HG03354 (cell line): ENCODE data around the gene GRPR.

Experiments used
- ATAC-seq: cut with Tn5 transposase; IDR thresholded peaks from one replicate; pipeline ENCODE4 v1.9.1; 2021; ENCODE audit warnings: mild to moderate bottlenecking; ENCODE audit not compliant: unreplicated experiment, poor library complexity, severe bottlenecking

Gene GRPR

GRCh38 chrX:16123222-16123786 is at the start of gene GRPR:
Gene GRPR (plus strand): TSS chrX:16123565. CDS start chrX:16123954, 389 bp downstream.
- peak; percentile 63 for ATAC-seq

- ATAC-seq: no peak
These were observed 48.3 kb upstream of the GRPR start for GRCh38 chrX:16075087-16075486.

GRCh38 chrX:16076834-16077233 is 46.5 kb upstream of the GRPR start:
- no peak for ATAC-seq

GRCh38 chrX:16077811-16078210 is 45.6 kb upstream of the GRPR start:
- ATAC-seq: no peak

GRCh38 chrX:16081357-16081756 is 42.0 kb upstream of the GRPR start:
- ATAC-seq: no peak

GRCh38 chrX:16082470-16083085 is 40.8 kb upstream of the GRPR start:
- ATAC-seq: no peak

- no peak for ATAC-seq
These were observed 36.3 kb upstream of the GRPR start for GRCh38 chrX:16087076-16087475.

- no peak for ATAC-seq
These were observed 34.3 kb upstream of the GRPR start for GRCh38 chrX:16089086-16089485.

GRCh38 chrX:16096141-16096540 is 27.2 kb upstream of the GRPR start:
- ATAC-seq: no peak

- ATAC-seq: no peak
These were observed 22.7 kb upstream of the GRPR start for GRCh38 chrX:16100673-16101072.

GRCh38 chrX:16101581-16101980 is 21.8 kb upstream of the GRPR start:
- no peak for ATAC-seq

GRCh38 chrX:16103625-16104024 is 19.7 kb upstream of the GRPR start:
- peak; percentile 55 for ATAC-seq

- ATAC-seq: no peak
These were observed 10.9 kb upstream of the GRPR start for GRCh38 chrX:16112428-16112827.

GRCh38 chrX:16113978-16114565 is 9.3 kb upstream of the GRPR start:
- no peak for ATAC-seq

- no peak for ATAC-seq
These were observed 8.8 kb upstream of the GRPR start for GRCh38 chrX:16114611-16115010.

- peak; percentile 90 for ATAC-seq
These were observed 3.8 kb upstream of the GRPR start for GRCh38 chrX:16119353-16120220.

GRCh38 chrX:16120431-16120830 is 2.9 kb upstream of the GRPR start:
- no peak for ATAC-seq

GRCh38 chrX:16124201-16124600 is 836 bp downstream of the GRPR start:
- ATAC-seq: no peak

GRCh38 chrX:16125520-16126149 is 2.3 kb downstream of the GRPR start:
- ATAC-seq: no peak

GRCh38 chrX:16130707-16131106 is 7.3 kb downstream of the GRPR start:
- ATAC-seq: no peak
